ENCODE results near the gene MAML2. TPM values are rescaled to one million over a fixed set of nuclear protein-coding genes. Genes with fewer than 3 reads are reported as not detected.
A peak's percentile ranks its signal among the peaks of the same experiment; 100 is the strongest.

MAML2 gene
- polyA plus RNA-seq, 1 of the 3 experiments (the other 2 are of a cell fraction) = 20.1 TPM

GRCh38 chr11:96123301-96123700 is 219.7 kb downstream of the MAML2 start:
- H3K79me2 ChIP-seq (ENCODE audit: insufficient read depth) = peaks cover 59% of the 10 kb centered on the region
- H3K27me3 ChIP-seq (ENCODE audit: insufficient read depth) = no peaks in the 10 kb centered on the region
- H3K36me3 ChIP-seq (replicated peaks in 1 of 2; ENCODE audit: control insufficient read depth in 1 of 2, insufficient read depth in 2 of 2, low read length in 1 of 2) = peaks cover 0 to 7% of the 10 kb centered on the region in 2 experiments
- no peaks in the 10 kb centered on the region for H4K20me1 ChIP-seq (ENCODE audit: insufficient read depth)
- no peak for TF ChIP-seq GATA2 (CRISPR knock-in tag; IDR thresholded peaks at IDR 0.05)
- no peak overlapping the region for H2AFZ ChIP-seq (ENCODE audit: low read depth)
- H3F3A ChIP-seq (replicated peaks; ENCODE audit: insufficient read depth) = no peaks in the 10 kb centered on the region
- no peak for DNase-seq
- H3K9me3 ChIP-seq = no peaks in the 10 kb centered on the region
- 89% methylated on average over 5 of the region's 5 CpGs for WGBS (ENCODE audit: low lambda C conversion rate)
- no peaks in the 10 kb centered on the region for H3K9me2 ChIP-seq
- no peak overlapping the region for H3K9ac ChIP-seq
- ChIA-PET CTCF (no interaction called here), POLR2A (no interaction called here)
- H3K27ac ChIP-seq (ENCODE audit: low read depth in 2 of 2, low read length in 1 of 2) = peak overlapping the region; percentile 43 to 72
- H3K4me2 ChIP-seq = no peak overlapping the region
- no peak overlapping the region for H3K4me3 ChIP-seq (ENCODE audit: low read depth in 2 of 2, low read length in 1 of 2)
- H3K4me1 ChIP-seq (ENCODE audit: control insufficient read depth in 1 of 2, insufficient read depth in 2 of 2, low read depth in 1 of 2, low read length in 1 of 2) = peaks cover 9 to 30% of the 10 kb centered on the region in 2 experiments; a peak in 3 of 4 replicates

- POLR2A ChIA-PET = no interaction called here
- CTCF ChIA-PET = interaction anchor here (0.7 kb wide), 1 partner anchor 19 kb away, joined by 3 read pairs; no protein-coding TSS in a partner anchor
- H3K27me3 ChIP-seq (ENCODE audit: insufficient read depth) = no peaks in the 10 kb centered on the region
These were observed 220.4 kb downstream of the MAML2 start for GRCh38 chr11:96122601-96123074.

More at GRCh38 chr11:96122601-96123074, 220.4 kb downstream of the MAML2 start:
- DNase-seq = no peak
- Histone ChIP-seq H3F3A (replicated peaks; ENCODE audit: insufficient read depth) (no peaks in the 10 kb centered on the region), H3K9ac (no peak overlapping the region), H3K36me3 (replicated peaks in 1 of 2; ENCODE audit: control insufficient read depth in 1 of 2, insufficient read depth in 2 of 2, low read length in 1 of 2) (peaks cover 0 to 13% of the 10 kb centered on the region in 2 experiments), H3K79me2 (ENCODE audit: insufficient read depth) (peaks cover 65% of the 10 kb centered on the region), H3K9me2 (no peaks in the 10 kb centered on the region), H3K4me3 (ENCODE audit: low read depth in 2 of 2, low read length in 1 of 2) (no peak overlapping the region), H3K4me1 (ENCODE audit: control insufficient read depth in 1 of 2, insufficient read depth in 2 of 2, low read depth in 1 of 2, low read length in 1 of 2) (peaks cover 9 to 24% of the 10 kb centered on the region in 2 experiments; a peak in 3 of 4 replicates), H2AFZ (ENCODE audit: low read depth) (no peak overlapping the region), H3K9me3 (no peaks in the 10 kb centered on the region), H3K4me2 (peak overlapping the region; percentile 2; the same call in 1 of the 2 replicates), H3K27ac (ENCODE audit: low read depth in 2 of 2, low read length in 1 of 2) (peak overlapping the region; percentile 43 to 72; a peak in 3 of 4 replicates), H4K20me1 (ENCODE audit: insufficient read depth) (no peaks in the 10 kb centered on the region)
- WGBS (ENCODE audit: low lambda C conversion rate) = 25% methylated on average over 2 of the region's 2 CpGs
- TF ChIP-seq EZH2phosphoT487 (IDR thresholded peaks at IDR 0.05; ENCODE audit: borderline replicate concordance, low read depth) = no peak
- TF ChIP-seq, protein P1, sequence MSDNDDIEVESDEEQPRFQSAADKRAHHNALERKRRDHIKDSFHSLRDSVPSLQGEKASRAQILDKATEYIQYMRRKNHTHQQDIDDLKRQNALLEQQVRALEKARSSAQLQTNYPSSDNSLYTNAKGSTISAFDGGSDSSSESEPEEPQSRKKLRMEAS (IDR thresholded peaks at IDR 0.05; ENCODE audit: low read depth) = 0 out of 2 replicates have a peak, but pooled peaks have one; percentile 22
- TF ChIP-seq PBX3 (IDR thresholded peaks at IDR 0.05) = peak; percentile 14; the same call in 1 of the 2 replicates
- TF ChIP-seq ELF1 (IDR thresholded peaks at IDR 0.05) = no peak
- peak; percentile 14; the same call in 1 of the 2 replicates for TF ChIP-seq NFIC (IDR thresholded peaks at IDR 0.05; ENCODE audit: borderline replicate concordance)
- no peak for TF ChIP-seq USF1 (IDR thresholded peaks at IDR 0.05; ENCODE audit: borderline replicate concordance, low read depth)
- peak; percentile 56 for TF ChIP-seq TCF12 (IDR thresholded peaks at IDR 0.05)
- no peak for TF ChIP-seq RCOR1 (IDR thresholded peaks at IDR 0.05; ENCODE audit: low read length)
- TF ChIP-seq CTCF (IDR thresholded peaks at IDR 0.05) = peak; percentile 24
- 0 out of 4 replicates have a peak, but pooled peaks of 1 of the 2 experiments have one; percentile 21 for TF ChIP-seq EP300 (IDR thresholded peaks at IDR 0.05; ENCODE audit: borderline replicate concordance in 1 of 2, low read depth in 1 of 2, low read length in 1 of 2)
- peak; percentile 12; the same call in 1 of the 2 replicates for TF ChIP-seq TAF1 (IDR thresholded peaks at IDR 0.05; ENCODE audit: borderline replicate concordance, low read depth, low read length)
- TF ChIP-seq TEAD4 (IDR thresholded peaks at IDR 0.05; ENCODE audit: borderline replicate concordance, insufficient read depth) = peak; percentile 51; the same call in 1 of the 2 replicates

Data from SK-N-SH (cell line).